Muscle layer of colon (tissue), 2 donors: ENCODE results near the gene PCDHB5.
"Not testable (repeated sequence)": the region's sequence is repeated elsewhere in the genome, so short reads cannot be mapped to it uniquely, and the experiment has no call there.

ENCODE experiments used
- H3K27ac ChIP-seq: one replicate; pipeline ENCODE4 v1.7.0; 2013; ENCODE audit warnings: low read depth, mild to moderate bottlenecking, low read length, moderate library complexity
- H3K27me3 ChIP-seq, 2 donors: one replicate each; pipeline ENCODE4 v1.7.0; 2013; ENCODE audit warnings: low read length in 2 of 2, mild to moderate bottlenecking in 2 of 2; ENCODE audit not compliant: insufficient read depth in 2 of 2, control insufficient read depth in 1 of 2
- H3K36me3 ChIP-seq: one replicate; pipeline ENCODE4 v1.7.0; 2013; ENCODE audit warnings: mild to moderate bottlenecking, low read length; ENCODE audit not compliant: insufficient read depth
- H3K4me1 ChIP-seq: one replicate; pipeline ENCODE4 v1.7.0; 2013; ENCODE audit warnings: mild to moderate bottlenecking, low read length; ENCODE audit not compliant: insufficient read depth
- H3K4me3 ChIP-seq, 2 donors: one replicate each; pipeline ENCODE4 v1.7.0; 2013; ENCODE audit warnings: low read length in 2 of 2, low read depth in 1 of 2, mild to moderate bottlenecking in 1 of 2, moderate library complexity in 1 of 2
- H3K9ac ChIP-seq: one replicate; pipeline ENCODE4 v1.7.0; 2013; ENCODE audit warnings: low read length
- H3K9me3 ChIP-seq: one replicate; pipeline ENCODE4 v1.7.0; 2013; ENCODE audit warnings: mild to moderate bottlenecking, low read length
- donor health status: abdominal sarcoma.
- donor health status: Adenocarcinoma of cecum.

PCDHB5 gene

DNA sequence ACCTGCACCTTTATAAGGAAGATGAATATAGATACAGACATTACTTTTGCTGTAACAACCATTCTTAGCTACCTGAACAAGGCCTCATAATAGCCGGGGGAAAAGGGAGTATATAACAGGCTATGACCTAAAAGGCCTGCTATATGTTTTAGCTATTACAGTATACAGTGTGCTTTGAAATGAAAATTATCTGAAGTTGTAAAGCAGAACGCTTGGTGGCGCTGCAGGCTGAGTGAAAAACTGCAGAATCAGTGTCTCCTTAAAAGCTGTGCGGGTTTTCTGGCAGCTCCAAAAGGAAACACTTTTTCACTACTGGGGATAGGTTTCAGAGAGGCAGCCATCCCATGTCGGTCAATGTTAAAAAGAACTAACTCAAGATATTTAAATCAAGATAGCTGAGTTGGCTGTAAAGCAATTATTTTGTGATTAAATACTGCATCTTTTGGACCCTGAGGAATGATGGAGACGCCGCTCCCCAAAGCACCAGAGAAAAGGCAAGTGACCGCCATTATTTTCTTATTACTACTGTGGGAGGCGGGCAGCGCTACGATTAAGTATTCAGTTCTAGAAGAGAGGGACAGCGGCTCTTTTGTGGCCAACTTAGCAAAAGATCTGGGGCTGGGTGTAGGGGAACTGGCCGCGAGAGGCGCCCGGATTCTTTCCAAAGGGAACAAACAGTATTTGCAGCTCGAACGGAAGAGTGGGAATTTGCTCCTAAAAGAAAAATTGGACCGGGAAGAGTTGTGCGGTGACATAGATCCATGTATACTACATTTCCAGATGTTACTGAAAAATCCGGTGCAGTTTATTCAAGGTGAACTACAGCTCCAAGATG, 20.8 kb downstream of the PCDHB5 start:
- Histone ChIP-seq H3K36me3 (no peaks in the 10 kb centered on the region), H3K4me3 (no peak overlapping the region), H3K4me1 (no peaks in the 10 kb centered on the region), H3K27me3 (no peaks in the 10 kb centered on the region), H3K27ac (no peak overlapping the region), H3K9me3 (peaks cover 27% of the 10 kb centered on the region), H3K9ac (no peak overlapping the region)

DNA sequence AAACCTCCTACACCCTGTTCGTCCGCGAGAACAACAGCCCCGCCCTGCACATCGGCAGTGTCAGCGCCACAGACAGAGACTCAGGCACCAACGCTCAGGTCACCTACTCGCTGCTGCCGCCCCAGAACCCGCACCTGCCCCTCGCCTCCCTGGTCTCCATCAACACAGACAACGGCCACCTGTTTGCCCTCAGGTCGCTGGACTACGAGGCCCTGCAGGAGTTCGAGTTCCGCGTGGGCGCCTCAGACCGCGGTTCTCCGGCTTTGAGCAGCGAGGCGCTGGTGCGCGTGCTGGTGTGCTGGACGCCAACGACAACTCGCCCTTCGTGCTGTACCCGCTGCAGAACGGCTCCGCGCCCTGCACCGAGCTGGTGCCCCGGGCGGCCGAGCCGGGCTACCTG, 22.4 kb downstream of the PCDHB5 start:
- not testable (repeated sequence) for H3K9ac ChIP-seq, H3K4me1 ChIP-seq, H3K27ac ChIP-seq, H3K4me3 ChIP-seq, H3K36me3 ChIP-seq, H3K27me3 ChIP-seq
- peaks cover 19% of the 10 kb centered on the region for H3K9me3 ChIP-seq

DNA sequence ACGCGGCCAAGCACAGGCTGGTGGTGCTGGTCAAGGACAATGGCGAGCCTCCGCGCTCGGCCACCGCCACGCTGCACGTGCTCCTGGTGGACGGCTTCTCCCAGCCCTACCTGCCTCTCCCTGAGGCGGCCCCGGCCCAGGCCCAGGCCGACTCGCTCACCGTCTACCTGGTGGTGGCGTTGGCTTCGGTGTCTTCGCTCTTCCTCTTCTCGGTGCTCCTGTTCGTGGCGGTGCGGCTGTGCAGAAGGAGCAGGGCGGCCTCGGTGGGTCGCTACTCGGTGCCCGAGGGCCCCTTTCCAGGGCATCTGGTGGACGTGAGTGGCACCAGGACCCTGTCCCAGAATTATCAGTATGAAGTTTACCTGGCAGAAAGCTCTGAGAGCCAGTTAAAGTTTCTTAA, 22.9 kb downstream of the PCDHB5 start:
- H3K27ac ChIP-seq, H3K4me1 ChIP-seq, H3K27me3 ChIP-seq, H3K9ac ChIP-seq, H3K36me3 ChIP-seq, H3K4me3 ChIP-seq: not testable (repeated sequence)
- H3K9me3 ChIP-seq = peaks cover 19% of the 10 kb centered on the region

DNA sequence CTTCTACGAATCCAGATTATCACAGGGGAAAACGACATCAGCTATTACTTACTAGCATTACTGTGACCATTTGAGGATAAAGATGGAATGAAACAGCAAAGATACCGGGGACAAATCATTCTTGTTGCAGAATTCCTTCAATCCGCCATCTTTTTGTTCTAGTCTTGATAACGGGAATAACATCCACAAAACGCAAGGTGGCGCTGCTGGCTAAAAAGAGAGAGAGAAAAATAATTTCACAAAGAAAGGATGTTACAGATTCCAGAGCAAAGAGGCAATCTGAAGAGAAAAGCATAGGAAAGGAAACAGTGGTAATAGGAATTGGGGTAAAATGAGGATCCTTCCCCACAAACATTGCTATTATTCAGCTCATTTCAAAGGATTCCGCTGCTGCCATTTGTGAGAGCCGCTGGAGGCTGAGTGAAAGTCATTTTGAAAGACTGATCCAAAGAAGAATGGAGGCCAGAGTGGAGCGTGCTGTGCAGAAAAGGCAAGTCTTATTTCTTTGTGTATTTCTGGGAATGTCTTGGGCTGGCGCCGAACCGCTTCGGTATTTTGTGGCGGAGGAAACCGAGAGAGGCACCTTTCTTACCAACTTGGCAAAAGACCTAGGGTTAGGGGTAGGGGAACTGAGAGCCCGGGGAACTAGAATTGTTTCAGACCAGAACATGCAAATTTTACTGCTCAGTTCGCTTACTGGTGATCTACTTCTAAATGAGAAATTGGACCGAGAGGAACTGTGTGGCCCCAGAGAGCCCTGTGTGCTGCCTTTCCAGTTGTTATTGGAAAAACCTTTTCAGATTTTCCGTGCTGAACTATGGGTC, 37.6 kb downstream of the PCDHB5 start, which contains the start of gene PCDHB7:
PCDHB7 (plus strand) TSS at position 264 of the 824 bp plus-strand sequence; CDS start at position 456, 192 bp downstream.
- no peaks in the 10 kb centered on the region for H3K4me1 ChIP-seq
- no peaks in the 10 kb centered on the region for H3K36me3 ChIP-seq
- H3K27me3 ChIP-seq = peaks cover 0 to 4% of the 10 kb centered on the region in 2 donors
- H3K4me3 ChIP-seq = peak within 1 kb of the TSS in 1 of 2 donors; percentile 49
- H3K9me3 ChIP-seq = peaks cover 25% of the 10 kb centered on the region
- no peak within 1 kb of the TSS for H3K9ac ChIP-seq
- no peak within 1 kb of the TSS for H3K27ac ChIP-seq

GRCh38 chr5:141174291-141175104, 39.5 kb downstream of the PCDHB5 start:
- not testable (repeated sequence) for H3K27ac ChIP-seq, H3K4me3 ChIP-seq, H3K9ac ChIP-seq, H3K27me3 ChIP-seq, H3K36me3 ChIP-seq, H3K4me1 ChIP-seq
- peaks cover 25% of the 10 kb centered on the region for H3K9me3 ChIP-seq

GRCh38 chr5:141175933-141176332, 40.9 kb downstream of the PCDHB5 start:
- Histone ChIP-seq H3K9me3 (peaks cover 25% of the 10 kb centered on the region), H3K27me3 (peaks cover 0 to 4% of the 10 kb centered on the region in 2 donors), H3K27ac (no peak overlapping the region), H3K36me3 (no peaks in the 10 kb centered on the region), H3K4me3 (no peak overlapping the region), H3K9ac (no peak overlapping the region), H3K4me1 (no peaks in the 10 kb centered on the region)

- not testable (repeated sequence) for H3K9ac ChIP-seq, H3K4me3 ChIP-seq, H3K27me3 ChIP-seq, H3K4me1 ChIP-seq, H3K27ac ChIP-seq, H3K36me3 ChIP-seq
- H3K9me3 ChIP-seq = peaks cover 28% of the 10 kb centered on the region
Observed at GRCh38 chr5:141177577-141178191, 42.7 kb downstream of the PCDHB5 start, which contains the start of gene PCDHB8. Gene PCDHB8 (plus strand): TSS chr5:141177790. CDS start chr5:141178035, 245 bp downstream.

GRCh38 chr5:141179371-141179770, 44.4 kb downstream of the PCDHB5 start:
- not testable (repeated sequence) for H3K27ac ChIP-seq, H3K27me3 ChIP-seq, H3K4me1 ChIP-seq, H3K9ac ChIP-seq, H3K36me3 ChIP-seq, H3K4me3 ChIP-seq
- peaks cover 25% of the 10 kb centered on the region for H3K9me3 ChIP-seq

GRCh38 chr5:141179876-141180275, 44.9 kb downstream of the PCDHB5 start:
- H3K27ac ChIP-seq, H3K27me3 ChIP-seq, H3K4me1 ChIP-seq, H3K4me3 ChIP-seq, H3K9ac ChIP-seq, H3K36me3 ChIP-seq: not testable (repeated sequence)
- peaks cover 27% of the 10 kb centered on the region for H3K9me3 ChIP-seq

DNA sequence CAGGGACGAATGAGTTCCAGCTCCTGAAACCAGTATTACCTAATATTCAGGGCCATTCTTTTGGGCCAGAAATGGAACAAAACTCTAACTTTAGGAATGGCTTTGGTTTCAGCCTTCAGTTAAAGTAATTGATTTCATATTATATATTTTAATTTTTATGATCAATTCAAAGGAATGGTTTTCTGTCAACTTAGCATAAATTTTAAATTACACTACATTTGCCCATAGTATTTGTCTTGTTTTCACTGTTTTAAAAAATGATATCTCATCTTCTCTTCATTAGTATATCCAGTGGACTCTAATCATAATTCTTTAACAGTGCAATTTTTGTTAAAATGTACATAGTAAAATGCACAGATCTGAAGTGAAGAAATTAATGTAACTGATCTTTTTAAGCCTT, 45.3 kb downstream of the PCDHB5 start:
- Histone ChIP-seq H3K4me3 (no peak overlapping the region), H3K9ac (no peak overlapping the region), H3K27me3 (no peaks in the 10 kb centered on the region), H3K36me3 (no peaks in the 10 kb centered on the region), H3K27ac (no peak overlapping the region), H3K4me1 (no peaks in the 10 kb centered on the region), H3K9me3 (peaks cover 24% of the 10 kb centered on the region)

DNA sequence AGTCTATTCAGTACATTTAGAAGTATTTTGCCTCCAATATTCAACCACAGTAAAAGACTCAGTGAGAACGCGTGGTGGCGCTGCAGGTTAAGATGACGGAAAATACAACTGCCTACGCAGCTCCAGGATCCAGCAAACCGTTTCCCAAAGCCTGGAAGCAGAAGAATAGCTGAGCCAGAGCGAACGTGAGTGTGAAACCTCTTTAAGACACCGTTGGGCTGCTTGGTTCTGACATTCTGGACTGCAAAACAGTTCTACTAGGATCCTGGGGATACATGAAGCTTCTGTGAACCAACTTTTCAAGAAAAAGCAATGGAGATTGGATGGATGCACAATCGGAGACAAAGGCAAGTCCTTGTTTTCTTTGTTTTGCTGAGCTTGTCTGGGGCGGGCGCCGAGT, 47.2 kb downstream of the PCDHB5 start, which contains the start of gene PCDHB16:
PCDHB16 (plus strand) TSS at position 140 of the 400 bp plus-strand sequence; CDS start at position 313, 173 bp downstream.
- peaks cover 24% of the 10 kb centered on the region for H3K9me3 ChIP-seq
- no peaks in the 10 kb centered on the region for H3K27me3 ChIP-seq
- peak within 1 kb of the TSS in 1 of 2 donors; percentile 28 for H3K4me3 ChIP-seq
- H3K36me3 ChIP-seq = no peaks in the 10 kb centered on the region
- no peaks in the 10 kb centered on the region for H3K4me1 ChIP-seq
- no peak within 1 kb of the TSS for H3K9ac ChIP-seq
- no peak within 1 kb of the TSS for H3K27ac ChIP-seq
